ENCODE data around the gene MALRD1. TPM values are rescaled to one million over a fixed set of nuclear protein-coding genes. Genes with fewer than 3 reads are reported as not detected.

The MALRD1 gene
- total RNA-seq, 1 donor from 2014 or later: 0.45 TPM

DNA sequence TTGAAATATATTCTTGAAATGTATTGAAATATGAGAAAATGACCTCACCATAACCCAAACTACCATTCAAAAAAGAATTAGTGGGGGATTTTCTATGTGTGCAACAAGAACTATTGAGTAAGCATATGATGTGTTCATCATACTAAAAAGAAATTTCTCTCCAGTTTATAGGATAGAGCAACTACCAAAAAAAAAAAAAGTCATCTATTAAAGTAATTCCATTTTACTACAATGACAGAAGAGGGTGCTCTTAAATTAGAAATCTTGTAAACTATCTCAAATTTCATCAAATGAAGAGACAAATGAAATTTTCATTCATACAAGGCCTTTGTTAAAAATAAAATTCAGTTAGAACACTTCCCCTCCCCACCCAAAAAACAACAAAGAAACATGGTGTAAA lies 572.2 kb downstream of the MALRD1 start:
- H3K4me3 Mint-ChIP-seq (ENCODE audit: unreplicated experiment): no peak overlapping the region
- no peaks in the 10 kb centered on the region for H3K36me3 Mint-ChIP-seq (ENCODE audit: low read depth, unreplicated experiment)
- H3K4me3 ChIP-seq (ENCODE audit: insufficient read depth, low read depth, low read length): no peak overlapping the region
- H3K4me1 ChIP-seq (ENCODE audit: insufficient read depth, low read length): no peaks in the 10 kb centered on the region
- no peaks in the 10 kb centered on the region for H3K36me3 ChIP-seq (ENCODE audit: insufficient read depth, low read length)
- DNase-seq (ENCODE audit: low read depth) (no peak), FAIRE-seq (no peak)
- no peaks in the 10 kb centered on the region for H3K4me1 Mint-ChIP-seq (ENCODE audit: low read depth, unreplicated experiment)
- H3K9ac ChIP-seq (ENCODE audit: low read length): no peak overlapping the region
- H3K27me3 ChIP-seq (ENCODE audit: insufficient read depth, low read length): no peaks in the 10 kb centered on the region
- no peaks in the 10 kb centered on the region for H3K9me3 ChIP-seq (ENCODE audit: insufficient read depth, low read depth, low read length)
- H4K20me1 ChIP-seq (ENCODE audit: insufficient read depth, low read length): no peaks in the 10 kb centered on the region
- H3K27me3 Mint-ChIP-seq (ENCODE audit: low read depth, unreplicated experiment): no peaks in the 10 kb centered on the region
- H3K27ac Mint-ChIP-seq (ENCODE audit: unreplicated experiment): no peak overlapping the region
- H2AFZ ChIP-seq (ENCODE audit: low read depth, low read length): no peak overlapping the region
- H3K79me2 ChIP-seq (ENCODE audit: insufficient read depth, low read length): no peaks in the 10 kb centered on the region
- no peaks in the 10 kb centered on the region for H3K9me3 Mint-ChIP-seq (ENCODE audit: unreplicated experiment)
- no peak for TF ChIP-seq EZH2 (IDR thresholded peaks at IDR 0.05; ENCODE audit: insufficient read depth, low read length)
- TF ChIP-seq, protein P1, sequence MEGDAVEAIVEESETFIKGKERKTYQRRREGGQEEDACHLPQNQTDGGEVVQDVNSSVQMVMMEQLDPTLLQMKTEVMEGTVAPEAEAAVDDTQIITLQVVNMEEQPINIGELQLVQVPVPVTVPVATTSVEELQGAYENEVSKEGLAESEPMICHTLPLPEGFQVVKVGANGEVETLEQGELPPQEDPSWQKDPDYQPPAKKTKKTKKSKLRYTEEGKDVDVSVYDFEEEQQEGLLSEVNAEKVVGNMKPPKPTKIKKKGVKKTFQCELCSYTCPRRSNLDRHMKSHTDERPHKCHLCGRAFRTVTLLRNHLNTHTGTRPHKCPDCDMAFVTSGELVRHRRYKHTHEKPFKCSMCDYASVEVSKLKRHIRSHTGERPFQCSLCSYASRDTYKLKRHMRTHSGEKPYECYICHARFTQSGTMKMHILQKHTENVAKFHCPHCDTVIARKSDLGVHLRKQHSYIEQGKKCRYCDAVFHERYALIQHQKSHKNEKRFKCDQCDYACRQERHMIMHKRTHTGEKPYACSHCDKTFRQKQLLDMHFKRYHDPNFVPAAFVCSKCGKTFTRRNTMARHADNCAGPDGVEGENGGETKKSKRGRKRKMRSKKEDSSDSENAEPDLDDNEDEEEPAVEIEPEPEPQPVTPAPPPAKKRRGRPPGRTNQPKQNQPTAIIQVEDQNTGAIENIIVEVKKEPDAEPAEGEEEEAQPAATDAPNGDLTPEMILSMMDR (IDR thresholded peaks at IDR 0.05; ENCODE audit: insufficient read depth, low read depth, low read length): no peak
- H3K4me2 ChIP-seq (ENCODE audit: low read length): no peak overlapping the region
- no peak overlapping the region for H3K27ac ChIP-seq (ENCODE audit: low read depth, low read length)

GRCh38 chr10:19623321-19623720 lies 574.7 kb downstream of the MALRD1 start:
- no peak overlapping the region for H3K4me3 Mint-ChIP-seq (ENCODE audit: unreplicated experiment)
- H2AFZ ChIP-seq (ENCODE audit: low read depth, low read length): no peak overlapping the region

GRCh38 chr10:19626156-19626555 lies 577.6 kb downstream of the MALRD1 start:
- H3K36me3 ChIP-seq (ENCODE audit: insufficient read depth, low read length): no peaks in the 10 kb centered on the region
- no peak overlapping the region for H3K4me3 Mint-ChIP-seq (ENCODE audit: unreplicated experiment)
- no peak overlapping the region for H2AFZ ChIP-seq (ENCODE audit: low read depth, low read length)
- H3K36me3 Mint-ChIP-seq (ENCODE audit: low read depth, unreplicated experiment): no peaks in the 10 kb centered on the region
- H3K9ac ChIP-seq (ENCODE audit: low read length): no peak overlapping the region
- no peak for TF ChIP-seq EZH2 (IDR thresholded peaks at IDR 0.05; ENCODE audit: insufficient read depth, low read length)
- TF ChIP-seq, protein P1 (IDR thresholded peaks at IDR 0.05; ENCODE audit: insufficient read depth, low read depth, low read length): no peak
- no peaks in the 10 kb centered on the region for H3K9me3 ChIP-seq (ENCODE audit: insufficient read depth, low read depth, low read length)
- no peaks in the 10 kb centered on the region for H4K20me1 ChIP-seq (ENCODE audit: insufficient read depth, low read length)
- no peak overlapping the region for H3K4me2 ChIP-seq (ENCODE audit: low read length)
- peaks cover 10% of the 10 kb centered on the region for H3K4me1 ChIP-seq (ENCODE audit: insufficient read depth, low read length)
- no peak overlapping the region for H3K27ac ChIP-seq (ENCODE audit: low read depth, low read length)
- no peaks in the 10 kb centered on the region for H3K9me3 Mint-ChIP-seq (ENCODE audit: unreplicated experiment)
- H3K27me3 ChIP-seq (ENCODE audit: insufficient read depth, low read length): no peaks in the 10 kb centered on the region
- peaks cover 18% of the 10 kb centered on the region for H3K4me1 Mint-ChIP-seq (ENCODE audit: low read depth, unreplicated experiment)
- H3K27me3 Mint-ChIP-seq (ENCODE audit: low read depth, unreplicated experiment): no peaks in the 10 kb centered on the region
- H3K27ac Mint-ChIP-seq (ENCODE audit: unreplicated experiment): no peak overlapping the region
- H3K4me3 ChIP-seq (ENCODE audit: insufficient read depth, low read depth, low read length): no peak overlapping the region
- H3K79me2 ChIP-seq (ENCODE audit: insufficient read depth, low read length): no peaks in the 10 kb centered on the region
- DNase-seq (ENCODE audit: low read depth): no peak
- no peak for FAIRE-seq

More at GRCh38 chr10:19623321-19623720, 574.7 kb downstream of the MALRD1 start:
- Histone ChIP-seq H4K20me1 (ENCODE audit: insufficient read depth, low read length) (no peaks in the 10 kb centered on the region), H3K9me3 (ENCODE audit: insufficient read depth, low read depth, low read length) (no peaks in the 10 kb centered on the region), H3K4me1 (ENCODE audit: insufficient read depth, low read length) (no peaks in the 10 kb centered on the region), H3K79me2 (ENCODE audit: insufficient read depth, low read length) (no peaks in the 10 kb centered on the region), H3K9ac (ENCODE audit: low read length) (no peak overlapping the region), H3K27me3 (ENCODE audit: insufficient read depth, low read length) (no peaks in the 10 kb centered on the region), H3K4me3 (ENCODE audit: insufficient read depth, low read depth, low read length) (no peak overlapping the region), H3K4me2 (ENCODE audit: low read length) (no peak overlapping the region), H3K27ac (ENCODE audit: low read depth, low read length) (no peak overlapping the region), H3K36me3 (ENCODE audit: insufficient read depth, low read length) (no peaks in the 10 kb centered on the region)
- no peak overlapping the region for H3K27ac Mint-ChIP-seq (ENCODE audit: unreplicated experiment)
- DNase-seq (ENCODE audit: low read depth) (no peak), FAIRE-seq (no peak)
- H3K9me3 Mint-ChIP-seq (ENCODE audit: unreplicated experiment): no peaks in the 10 kb centered on the region
- H3K36me3 Mint-ChIP-seq (ENCODE audit: low read depth, unreplicated experiment): no peaks in the 10 kb centered on the region
- TF ChIP-seq EZH2 (IDR thresholded peaks at IDR 0.05; ENCODE audit: insufficient read depth, low read length): no peak
- TF ChIP-seq, protein P1 (IDR thresholded peaks at IDR 0.05; ENCODE audit: insufficient read depth, low read depth, low read length): no peak
- H3K4me1 Mint-ChIP-seq (ENCODE audit: low read depth, unreplicated experiment): peaks cover under 1% of the 10 kb centered on the region
- no peaks in the 10 kb centered on the region for H3K27me3 Mint-ChIP-seq (ENCODE audit: low read depth, unreplicated experiment)
